Transverse colon (tissue), 4 donors: ENCODE data around the gene GCNT3. TPM values are rescaled to one million over a fixed set of nuclear protein-coding genes. Genes with fewer than 3 reads are reported as not detected.

Source experiments
- DNase-seq: peaks from one replicate; pipeline ENCODE4 v3.0.0-alpha.2; 2019
- H3K27ac ChIP-seq, 4 donors: fragments of 200-600 bp; sonication (generic); 2 replicates each; pipeline ENCODE4 v1.5.1; 2016 to 2018; ENCODE audit warnings: inconsistent platforms in 4 of 4
- H3K27me3 ChIP-seq: fragments of 200-600 bp; sonication (generic); 2 replicates; pipeline ENCODE4 v1.5.1; 2017; ENCODE audit warnings: inconsistent platforms
- H3K36me3 ChIP-seq, 4 donors: fragments of 200-600 bp; sonication (generic); 2 replicates each; pipeline ENCODE4 v1.5.1; 2017 to 2019; ENCODE audit warnings: inconsistent platforms in 4 of 4
- H3K4me1 ChIP-seq, 4 donors: fragments of 200-600 bp; sonication (generic); 2 replicates each; pipeline ENCODE4 v1.5.1; 2017 to 2020; ENCODE audit warnings: inconsistent platforms in 4 of 4
- H3K4me3 ChIP-seq, 4 donors: fragments of 200-600 bp; sonication (generic); 1 replicate in 1 of 4; 2 replicates in 3 of 4; pipeline versions ENCODE4 v1.5.1 to v1.6.1; 2017 to 2019; ENCODE audit warnings: inconsistent platforms in 4 of 4
- H3K9me3 ChIP-seq, 2 donors: fragments of 200-600 bp; sonication (generic); 2 replicates each; pipeline ENCODE4 v1.5.1; 2017 to 2019; ENCODE audit warnings: inconsistent platforms in 2 of 2
- EP300 ChIP-seq: sonication (generic); formaldehyde crosslinking; IDR thresholded peaks from one replicate; pipeline ENCODE4 v1.6.1; 2017; ENCODE audit warnings: antibody characterized with exemption, low read depth
- POLR2A ChIP-seq: fragments of 450-650 bp; IDR thresholded peaks from one replicate; pipeline ENCODE4 v1.6.1; 2016; ENCODE audit warnings: antibody characterized with exemption, mild to moderate bottlenecking, moderate library complexity
- POLR2AphosphoS5 ChIP-seq, 3 donors: sonication (generic); formaldehyde crosslinking; IDR thresholded peaks; one replicate each; pipeline ENCODE4 v1.6.1; 2016; ENCODE audit warnings: antibody characterized with exemption in 3 of 3
- WGBS, 2 donors: methylation state at CpG; one replicate each; pipeline ENCODE4 v1.1.5; 2018; ENCODE audit warnings: low coverage in 1 of 2; 5-methylcytosine and 5-hydroxymethylcytosine counted together
- in situ Hi-C, 4 donors: fragments of 200-750 bp; cut with MboI; loops; one replicate each; pipeline versions ENCODE4 v1.15.0 to v1.15.1; 2017; ENCODE audit warnings: low sequenced_read_pairs in 3 of 4, low pct_ligation_motif_present in 1 of 4, low pct_unique_long_range_greater_than_20kb in 1 of 4
- intact Hi-C: fragments of 100-400 bp; cut with DNase I; formaldehyde crosslinking; loops from one replicate; pipeline ENCODE4 v1.15.1; 2023; ENCODE audit warnings: low total_unique reads
- total RNA-seq, 4 donors: library from RNA; depleted of rRNA; stranded (reverse); fragments of >200 nt; gene quantifications; one replicate each; pipeline ENCODE4 v1.1.0, GENCODE V29; 2016
- TF ChIP-seq, protein P1 (sequence below), 5 experiments: fragments of 200-600 bp in 3 of 5; fragments of 450-650 bp in 2 of 5; sonication (generic) in 3 of 5; IDR thresholded peaks; 1 replicate in 2 of 5; 2 replicates in 3 of 5; pipeline ENCODE4 v1.5.1; 2016 to 2017; ENCODE audit warnings: antibody characterized with exemption in 5 of 5, inconsistent platforms in 3 of 5, mild to moderate bottlenecking in 2 of 5, moderate library complexity in 1 of 5

The GCNT3 gene
- total RNA-seq, 4 donors from 2014 or later: 117 to 289 (median 184) TPM

DNA sequence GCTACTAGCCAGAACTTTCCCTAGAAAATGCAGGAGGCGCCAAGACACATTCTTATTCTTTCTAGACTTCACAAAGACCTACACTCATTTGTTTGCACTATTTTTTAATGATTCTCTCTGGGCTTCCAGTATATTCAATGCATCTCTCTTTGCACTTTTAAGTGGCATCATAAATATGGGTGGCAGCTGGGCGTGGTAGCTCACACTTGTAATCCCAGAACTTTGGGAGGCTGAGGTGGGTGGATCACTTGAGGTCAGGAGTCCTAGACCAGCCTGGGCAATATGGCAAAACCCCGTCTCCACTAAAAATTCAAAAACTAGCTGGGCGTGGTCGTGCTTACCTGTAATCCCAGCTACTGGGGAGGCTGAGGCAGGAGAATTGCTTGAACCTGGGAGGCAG is 5.6 kb upstream of the GCNT3 start:
- in situ Hi-C loops: no loop called here
- whole genome bisulfite sequencing, 2 donors: 57 to 64% methylated on average over 3 to 4 of the region's 5 CpGs

DNA sequence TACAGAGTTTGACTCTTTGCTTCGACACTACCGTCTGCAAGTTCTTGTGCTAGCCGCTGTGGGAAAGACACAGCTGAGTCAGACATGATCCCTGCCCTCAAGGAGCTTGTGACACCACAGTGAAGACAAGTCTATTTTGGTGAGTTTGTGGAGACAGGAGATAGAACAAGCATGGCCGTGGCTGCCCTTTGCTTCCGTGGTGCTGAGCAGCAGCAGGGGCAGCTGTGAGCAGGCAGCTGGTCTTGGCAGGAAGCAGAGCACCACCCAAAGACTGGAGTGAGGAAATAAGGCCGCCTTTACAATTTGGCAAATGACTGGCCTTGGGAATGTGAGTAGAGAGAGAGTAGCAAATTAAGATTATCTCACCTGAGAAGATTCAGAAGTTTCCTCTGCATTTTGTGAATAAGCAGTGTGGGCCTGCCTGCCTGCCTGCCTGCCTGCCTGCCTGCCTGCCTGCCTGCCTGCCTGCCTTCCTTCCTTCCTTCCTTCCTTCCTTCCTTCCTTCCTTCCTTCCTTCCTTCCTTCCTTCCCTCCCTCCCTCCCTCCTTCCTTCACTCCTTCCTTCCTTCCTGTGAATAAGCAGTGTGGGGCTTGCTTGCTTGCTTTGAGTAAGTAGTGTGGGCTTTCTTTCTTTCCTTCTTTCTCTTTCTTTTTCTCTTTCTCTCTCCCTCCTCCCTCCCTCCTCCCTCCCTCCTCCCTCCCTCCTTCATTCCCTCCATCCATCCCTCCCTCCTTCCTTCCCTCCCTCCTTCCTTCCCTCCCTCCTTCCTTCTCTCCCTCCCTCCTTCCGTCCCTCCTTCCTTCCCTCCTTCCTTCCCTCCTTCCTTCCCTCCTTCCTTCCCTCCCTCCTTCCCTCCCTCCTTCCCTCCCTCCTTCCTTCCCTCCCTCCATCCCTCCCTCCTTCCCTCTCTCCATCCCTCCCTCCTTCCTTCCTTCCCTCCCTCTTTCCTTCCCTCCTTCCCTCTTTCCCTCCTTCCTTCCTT is 1.6 kb upstream of the GCNT3 start:
- DNase-seq: peak; percentile 47
- Histone ChIP-seq H3K4me1 (peaks cover 0 to 17% (median 8%) of the 10 kb centered on the region in 4 donors), H3K27me3 (no peaks in the 10 kb centered on the region), H3K9me3 (no peaks in the 10 kb centered on the region), H3K27ac (peak overlapping the region in 2 of 4 donors; percentile 21 to 53), H3K4me3 (no peak overlapping the region), H3K36me3 (no peaks in the 10 kb centered on the region)
- WGBS, 2 donors: 60 to 71% methylated on average over 1 to 6 of the region's 7 CpGs
- intact Hi-C loops: no loop called here
- in situ Hi-C loops: no loop called here
- no peak for TF ChIP-seq POLR2A
- TF ChIP-seq, protein P1, sequence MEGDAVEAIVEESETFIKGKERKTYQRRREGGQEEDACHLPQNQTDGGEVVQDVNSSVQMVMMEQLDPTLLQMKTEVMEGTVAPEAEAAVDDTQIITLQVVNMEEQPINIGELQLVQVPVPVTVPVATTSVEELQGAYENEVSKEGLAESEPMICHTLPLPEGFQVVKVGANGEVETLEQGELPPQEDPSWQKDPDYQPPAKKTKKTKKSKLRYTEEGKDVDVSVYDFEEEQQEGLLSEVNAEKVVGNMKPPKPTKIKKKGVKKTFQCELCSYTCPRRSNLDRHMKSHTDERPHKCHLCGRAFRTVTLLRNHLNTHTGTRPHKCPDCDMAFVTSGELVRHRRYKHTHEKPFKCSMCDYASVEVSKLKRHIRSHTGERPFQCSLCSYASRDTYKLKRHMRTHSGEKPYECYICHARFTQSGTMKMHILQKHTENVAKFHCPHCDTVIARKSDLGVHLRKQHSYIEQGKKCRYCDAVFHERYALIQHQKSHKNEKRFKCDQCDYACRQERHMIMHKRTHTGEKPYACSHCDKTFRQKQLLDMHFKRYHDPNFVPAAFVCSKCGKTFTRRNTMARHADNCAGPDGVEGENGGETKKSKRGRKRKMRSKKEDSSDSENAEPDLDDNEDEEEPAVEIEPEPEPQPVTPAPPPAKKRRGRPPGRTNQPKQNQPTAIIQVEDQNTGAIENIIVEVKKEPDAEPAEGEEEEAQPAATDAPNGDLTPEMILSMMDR (IDR thresholded peaks at IDR 0.05): no peak
- peak in 1 of 3 donors; percentile 29 for TF ChIP-seq POLR2AphosphoS5 (IDR thresholded peaks at IDR 0.05)
- no peak for TF ChIP-seq EP300

More for the DNA sequence above, 5.6 kb upstream of the GCNT3 start:
- intact Hi-C loops: no loop called here
- Histone ChIP-seq H3K27me3 (no peaks in the 10 kb centered on the region), H3K27ac (peak overlapping the region in 1 of 4 donors; percentile 17), H3K9me3 (peaks cover 0 to 6% of the 10 kb centered on the region in 2 donors), H3K36me3 (no peaks in the 10 kb centered on the region), H3K4me1 (peaks cover 0 to 5% (median 1%) of the 10 kb centered on the region in 4 donors), H3K4me3 (no peak overlapping the region)
- no peak for TF ChIP-seq POLR2AphosphoS5 (IDR thresholded peaks at IDR 0.05)
- TF ChIP-seq EP300: no peak
- TF ChIP-seq POLR2A: no peak
- TF ChIP-seq, protein P1 (IDR thresholded peaks at IDR 0.05): no peak
- peak; percentile 63 for DNase-seq

DNA sequence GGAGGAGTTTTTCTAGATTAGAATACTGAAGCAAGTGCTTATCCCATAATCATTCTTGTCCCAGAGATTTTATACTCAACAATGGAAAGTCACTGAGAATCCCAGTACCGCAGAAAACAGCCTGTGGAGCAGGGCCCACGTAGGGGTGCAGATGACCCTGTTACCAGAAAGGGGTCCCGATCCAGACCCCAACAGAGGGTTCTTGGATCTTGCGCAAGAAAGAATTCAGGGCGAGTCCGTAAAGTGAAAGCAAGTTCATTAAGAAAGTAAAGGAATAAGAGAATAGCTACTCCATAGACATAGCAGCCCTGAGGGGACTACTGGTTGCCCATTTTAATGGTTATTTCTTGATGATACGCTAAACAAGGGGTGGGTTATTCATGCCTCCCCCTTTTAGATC is 2.6 kb downstream of the GCNT3 start:
- Histone ChIP-seq H3K36me3 (no peaks in the 10 kb centered on the region), H3K9me3 (no peaks in the 10 kb centered on the region), H3K4me1 (peaks cover 0 to 21% (median 6%) of the 10 kb centered on the region in 4 donors), H3K4me3 (peak overlapping the region in 2 of 4 donors; percentile 21 to 40), H3K27ac (peak overlapping the region; percentile 4 to 69 (median 60)), H3K27me3 (peaks cover 4% of the 10 kb centered on the region)
- in situ Hi-C loops: no loop called here
- DNase-seq: no peak
- TF ChIP-seq POLR2AphosphoS5 (IDR thresholded peaks at IDR 0.05) (peak in 1 of 3 donors; percentile 2), EP300 (no peak)
- intact Hi-C loops: no loop called here
- WGBS, 2 donors: 92 to 95% methylated on average over 7 of the region's 7 CpGs

DNA sequence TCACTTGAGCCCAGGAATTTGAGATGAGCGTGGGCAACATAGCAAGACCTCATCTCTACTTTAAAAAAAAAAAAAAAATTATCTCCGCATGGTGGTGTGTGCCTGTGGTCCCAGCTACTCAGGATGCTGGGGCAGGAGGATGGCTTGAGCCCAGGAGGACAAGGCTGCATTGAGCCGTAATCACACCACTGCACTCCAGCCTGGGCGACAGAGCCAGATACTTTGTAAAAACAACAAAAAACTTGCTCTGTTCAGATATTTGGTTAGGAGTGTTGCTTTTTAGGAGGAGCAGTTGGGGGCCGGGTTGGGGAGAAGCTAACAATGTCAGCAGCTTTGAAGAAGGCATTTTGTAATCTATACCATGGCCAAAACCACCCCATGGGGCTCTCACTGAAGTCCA is 4.1 kb downstream of the GCNT3 start:
- peak overlapping the region; percentile 55 to 69 (median 60) for H3K27ac ChIP-seq
- no peaks in the 10 kb centered on the region for H3K9me3 ChIP-seq
- H3K27me3 ChIP-seq: peaks cover 4% of the 10 kb centered on the region
- WGBS, 2 donors: 87 to 100% methylated on average over 1 to 5 of the region's 5 CpGs
- H3K36me3 ChIP-seq: no peaks in the 10 kb centered on the region
- peaks cover 0 to 21% (median 6%) of the 10 kb centered on the region in 4 donors for H3K4me1 ChIP-seq
- in situ Hi-C loops (no loop called here), intact Hi-C loops (no loop called here)
- H3K4me3 ChIP-seq: peak overlapping the region in 1 of 4 donors; percentile 40
- DNase-seq: no peak
- TF ChIP-seq POLR2A: no peak

DNA sequence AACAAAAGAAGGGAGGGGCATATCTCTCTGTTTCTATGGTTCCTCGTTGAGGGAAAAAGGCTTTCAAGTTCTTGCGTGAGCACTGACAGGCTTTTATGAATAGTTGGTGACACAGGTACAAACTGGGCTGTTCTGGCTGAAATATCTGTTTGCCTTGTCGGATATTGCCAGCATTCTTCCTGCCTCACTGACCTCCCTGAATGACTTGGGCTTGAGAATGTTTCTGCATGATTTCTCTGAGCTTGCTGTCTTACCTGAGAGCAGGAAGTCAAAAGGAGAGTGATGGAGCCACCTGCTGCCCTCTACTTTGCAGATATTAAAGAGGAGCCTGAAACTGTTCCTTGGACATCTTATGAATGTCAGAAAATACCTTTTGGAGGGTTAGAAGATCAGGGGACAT is 4.8 kb downstream of the GCNT3 start:
- peaks cover 0 to 18% (median 4%) of the 10 kb centered on the region in 4 donors for H3K4me1 ChIP-seq
- 17 to 29% methylated on average over 1 to 3 of the region's 3 CpGs for WGBS, 2 donors
- peak overlapping the region in 2 of 4 donors; percentile 10 to 43 for H3K4me3 ChIP-seq
- peaks cover 4% of the 10 kb centered on the region for H3K27me3 ChIP-seq
- peak; percentile 45 for DNase-seq
- H3K36me3 ChIP-seq: no peaks in the 10 kb centered on the region
- intact Hi-C loops (no loop called here), in situ Hi-C loops (no loop called here)
- TF ChIP-seq POLR2AphosphoS5 (IDR thresholded peaks at IDR 0.05) (peak in 1 of 3 donors; percentile 54), POLR2A (peak; percentile 36), EP300 (no peak)
- TF ChIP-seq, protein P1 (IDR thresholded peaks at IDR 0.05): peak in 2 of 5 experiments; percentile 8 to 16
- H3K9me3 ChIP-seq: no peaks in the 10 kb centered on the region
- H3K27ac ChIP-seq: peak overlapping the region; percentile 55 to 69 (median 60)
